Left kidney (tissue), 2 donors: Measurements from ENCODE around the gene FAM171A2. TPM values are rescaled to one million over a fixed set of nuclear protein-coding genes. Genes with fewer than 3 reads are reported as not detected.
"Not testable (repeated sequence)": the region's sequence is repeated elsewhere in the genome, so short reads cannot be mapped to it uniquely, and the experiment has no call there.

Experiments
- DNase-seq: peaks from one replicate; pipeline ENCODE4 v3.0.0-alpha.2; 2013
- polyA plus RNA-seq: library from polyadenylated mRNA; unstranded; fragments of 120-200 nt; gene quantifications from one replicate; pipeline ENCODE4 v1.2.1, GENCODE V29; 2013; ENCODE audit not compliant: insufficient read length

The FAM171A2 gene
- polyA plus RNA-seq, 1 donor, result 28.2 TPM

DNA sequence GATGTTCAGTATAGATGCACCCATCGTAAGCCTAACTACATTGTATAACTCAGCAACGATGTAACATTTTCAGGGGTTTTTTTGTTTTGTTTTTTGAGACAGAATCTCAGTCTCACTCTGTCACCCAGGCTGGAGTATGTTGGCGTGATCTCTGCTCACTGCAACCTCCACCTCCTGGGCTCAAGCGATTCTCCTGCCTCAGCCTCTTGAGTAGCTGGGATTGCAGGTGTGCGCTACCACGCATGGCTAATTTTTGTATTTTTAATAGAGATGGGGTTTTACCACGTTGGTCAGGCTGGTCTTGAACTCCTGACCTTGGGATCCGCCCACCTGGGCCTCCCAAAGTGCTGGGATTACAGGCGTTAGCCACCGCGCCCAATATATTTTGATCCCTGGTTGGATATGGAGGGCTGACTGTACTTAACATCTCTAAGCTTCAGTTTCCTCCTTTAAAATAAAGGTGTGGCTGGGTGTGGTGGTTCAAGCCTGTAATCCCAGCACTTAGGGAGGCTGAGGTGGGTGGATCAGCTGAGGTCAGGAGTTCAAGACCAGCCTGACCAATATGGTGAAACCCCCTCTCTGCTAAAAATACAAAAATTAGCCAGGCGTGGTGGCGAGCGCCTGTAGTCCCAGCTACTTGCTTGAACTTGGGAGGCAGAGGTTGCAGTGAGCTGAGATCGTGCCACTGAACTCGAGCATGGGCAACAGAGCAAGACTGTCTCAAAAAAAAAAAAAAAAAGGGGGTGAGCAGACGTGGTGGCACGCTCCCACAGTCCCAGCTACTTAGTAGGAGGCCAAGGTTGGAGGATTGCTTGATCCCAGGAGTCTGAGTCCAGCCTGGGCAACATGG lies 16.2 kb downstream of the FAM171A2 start:
- not testable (repeated sequence) for DNase-seq

DNA sequence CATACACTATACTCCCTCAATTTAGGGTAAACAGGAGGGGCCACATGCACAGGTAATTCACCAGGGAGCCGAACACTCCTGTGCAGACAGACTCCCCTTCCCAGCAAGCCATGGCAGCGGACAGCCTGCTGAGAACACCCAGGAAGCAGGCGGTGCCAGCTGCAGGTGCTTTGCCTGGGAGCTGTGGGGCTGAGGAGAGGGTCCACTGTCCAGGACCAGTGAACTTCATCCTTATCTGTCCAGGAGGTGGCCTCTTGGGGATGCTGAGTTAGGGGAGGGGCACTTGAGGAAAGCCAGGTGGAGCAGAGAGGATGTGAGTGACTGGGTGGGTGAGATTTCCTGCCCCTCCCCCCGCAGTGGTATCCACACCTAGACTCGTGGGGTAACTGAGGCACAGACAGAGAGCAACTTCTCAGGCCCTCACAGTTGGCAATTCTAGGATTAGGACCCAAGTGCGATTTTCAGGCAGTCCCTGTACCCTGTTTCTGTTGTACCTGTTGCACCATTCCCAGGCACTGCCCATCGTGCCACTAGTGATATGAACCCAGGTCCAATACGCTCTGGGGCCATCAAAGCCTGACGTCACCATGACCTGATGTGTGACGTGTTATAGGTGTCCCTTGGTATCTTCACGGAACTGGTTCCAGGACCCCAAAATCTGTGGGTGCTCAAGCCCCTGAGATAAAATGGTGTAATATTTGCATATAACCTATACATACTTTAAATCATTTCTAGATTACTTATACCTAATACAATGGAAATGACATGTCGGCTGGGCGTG lies 17.4 kb downstream of the FAM171A2 start:
- no peak for DNase-seq

GRCh38 chr17:44345454-44346026 lies 18.1 kb downstream of the FAM171A2 start:
- DNase-seq, result no peak

- DNase-seq, result peak; percentile 99
These were observed 18.7 kb downstream of the FAM171A2 start, which contains the start of gene GRN for GRCh38 chr17:44344939-44345453. Gene GRN, plus strand, starts transcription at chr17:44345302. Its CDS starts 3,863 bp downstream, at chr17:44349165.

DNA sequence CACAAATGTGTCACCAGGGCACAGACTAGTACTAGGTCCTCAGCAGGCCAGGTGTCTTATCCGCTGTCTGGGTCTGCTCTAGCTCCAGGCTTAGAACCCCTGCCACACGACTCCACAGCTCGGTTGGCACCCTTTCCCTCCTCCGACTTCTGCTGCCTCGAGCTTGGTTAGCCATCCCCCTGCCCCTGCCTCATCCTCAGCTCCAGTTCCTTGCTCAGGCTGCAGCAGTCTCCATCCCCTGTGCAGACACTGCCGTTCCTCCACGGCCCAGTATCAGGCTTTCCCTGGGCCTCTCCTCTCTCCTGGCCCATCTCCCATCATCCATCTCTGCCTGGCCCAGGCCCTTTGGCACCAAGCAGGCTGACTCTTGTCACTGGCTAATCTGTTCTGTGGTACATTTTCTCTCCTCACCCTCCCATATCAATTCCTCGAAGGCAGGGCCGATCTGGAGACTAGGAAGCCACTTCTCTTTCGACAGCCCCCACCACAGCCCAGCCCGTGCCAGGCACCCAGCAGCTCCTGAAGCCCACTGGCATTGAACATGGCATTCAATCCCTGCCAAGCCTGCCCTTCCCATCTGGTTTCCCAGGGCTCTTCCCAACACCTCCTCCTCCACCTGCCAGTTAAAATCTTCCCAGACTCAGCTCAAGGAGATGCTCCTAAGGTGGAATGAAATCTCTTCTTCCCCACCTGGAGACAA lies 20.0 kb downstream of the FAM171A2 start:
- DNase-seq, result no peak

GRCh38 chr17:44340553-44340952 lies 23.1 kb downstream of the FAM171A2 start:
- not testable (repeated sequence) for DNase-seq

DNA sequence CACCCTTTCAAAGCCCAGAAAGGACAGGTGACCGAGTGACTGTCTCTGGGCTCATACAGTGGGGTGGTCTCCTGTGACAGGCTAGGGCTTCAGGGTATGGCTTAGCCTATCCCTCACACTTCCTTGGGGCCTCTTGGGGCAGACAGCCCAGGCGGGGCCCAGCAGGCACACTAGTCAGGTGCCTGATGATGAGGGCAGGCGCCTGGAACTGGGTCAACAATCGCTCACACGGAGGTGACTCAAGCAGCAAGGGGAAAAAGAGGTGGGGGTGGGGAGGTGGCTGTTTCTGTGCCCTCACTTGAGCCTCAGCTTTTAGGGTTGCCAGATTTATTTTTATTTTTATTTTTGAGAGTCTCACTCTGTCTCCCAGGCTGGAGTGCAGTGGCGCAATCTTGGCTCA lies 25.0 kb downstream of the FAM171A2 start:
- DNase-seq, result no peak

DNA sequence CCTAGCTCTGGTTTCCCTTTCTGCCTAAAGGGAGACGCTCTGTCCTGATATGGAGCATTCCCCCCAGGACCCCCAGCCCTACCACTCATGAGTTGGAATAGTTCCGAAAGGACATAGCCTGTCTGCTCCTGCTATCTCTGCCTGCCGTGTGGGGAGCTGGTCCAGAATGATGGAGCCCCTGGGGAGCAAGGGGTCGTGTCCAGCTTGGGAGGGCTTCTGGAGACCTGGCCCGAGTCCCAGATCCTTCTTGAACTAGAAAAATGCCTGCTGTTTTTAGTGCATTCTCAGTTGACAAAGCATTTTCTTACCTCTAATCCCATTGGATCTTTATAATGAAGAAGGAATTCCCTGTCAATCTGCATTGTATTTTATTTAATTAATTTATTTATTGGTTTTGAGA lies 27.7 kb downstream of the FAM171A2 start:
- no peak for DNase-seq

- DNase-seq, result no peak
These were observed 28.1 kb downstream of the FAM171A2 start for GRCh38 chr17:44335564-44335963.

GRCh38 chr17:44334727-44335126 lies 28.9 kb downstream of the FAM171A2 start:
- DNase-seq, result no peak

GRCh38 chr17:44334315-44334714 lies 29.3 kb downstream of the FAM171A2 start:
- DNase-seq, result no peak

- DNase-seq, result no peak
These were observed 30.3 kb downstream of the FAM171A2 start for GRCh38 chr17:44333371-44333770.

DNA sequence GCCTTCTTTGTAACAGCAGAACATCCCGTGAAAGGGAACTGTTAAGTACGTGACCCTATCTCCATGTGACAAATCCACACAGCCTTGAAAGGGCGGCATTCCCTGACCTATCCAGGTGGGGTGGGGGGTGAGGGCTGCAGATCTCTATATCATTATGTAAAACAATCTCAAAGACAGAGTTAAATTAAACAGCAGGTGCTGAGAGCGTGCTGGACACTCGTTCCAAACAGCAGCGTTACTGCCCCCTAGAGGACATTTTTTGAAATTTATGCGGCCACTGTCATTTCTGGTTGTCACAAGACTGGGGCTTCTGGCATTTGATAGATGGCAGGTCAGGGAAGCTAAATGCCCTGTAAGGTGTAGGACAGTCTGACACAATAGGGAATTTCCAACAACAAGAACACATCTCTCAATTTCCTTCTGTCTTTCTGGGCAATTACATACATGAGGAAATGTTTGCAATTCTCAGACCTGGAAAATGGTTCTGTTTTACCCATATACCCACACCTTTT lies 32.3 kb downstream of the FAM171A2 start:
- DNase-seq, result no peak

GRCh38 chr17:44330263-44330662 lies 33.4 kb downstream of the FAM171A2 start:
- not testable (repeated sequence) for DNase-seq

- not testable (repeated sequence) for DNase-seq
These were observed 34.1 kb downstream of the FAM171A2 start for GRCh38 chr17:44329516-44329915.

DNA sequence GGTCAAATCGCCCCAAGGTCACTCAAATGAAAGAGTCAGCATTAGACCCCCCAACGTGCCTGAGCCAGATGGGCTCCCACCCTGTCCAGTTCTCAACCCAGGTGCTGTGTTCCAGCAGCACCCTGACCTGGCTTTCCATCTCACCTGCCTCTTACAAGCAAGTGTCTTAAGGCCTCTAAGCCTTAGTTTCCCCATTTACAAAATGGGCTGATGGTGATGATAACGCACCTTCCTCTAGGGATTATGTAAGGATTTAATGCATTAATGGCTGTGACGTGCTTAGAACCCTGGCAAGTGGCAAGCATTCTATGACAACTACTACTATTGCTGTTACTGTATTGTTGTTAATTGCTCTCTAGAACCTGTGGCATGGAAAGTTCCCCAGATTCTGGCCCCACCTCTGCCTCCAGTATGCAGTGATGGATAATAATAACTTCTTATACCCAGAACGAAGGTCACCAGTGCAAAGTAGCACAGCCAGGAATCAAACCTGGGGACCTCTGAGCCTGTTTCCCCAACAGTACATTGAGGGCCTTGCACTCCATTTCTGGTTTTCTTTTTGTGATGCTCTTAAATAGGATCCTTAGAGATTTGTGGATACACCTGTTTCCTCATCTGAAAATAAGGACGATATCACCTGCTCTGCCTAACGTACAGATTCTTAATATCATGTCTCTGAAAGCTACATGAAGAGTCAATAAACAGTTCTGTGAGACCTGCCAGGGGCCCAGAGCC lies 35.8 kb downstream of the FAM171A2 start:
- DNase-seq, result no peak

GRCh38 chr17:44326861-44327444 lies 36.7 kb downstream of the FAM171A2 start:
- peak; percentile 94 for DNase-seq

- DNase-seq, result peak; percentile 93
These were observed 38.9 kb downstream of the FAM171A2 start, which contains the start of gene SLC25A39 for GRCh38 chr17:44324571-44325275. Gene SLC25A39, minus strand, starts transcription at chr17:44324823. Its CDS starts 1,261 bp downstream, at chr17:44323562.

GRCh38 chr17:44324092-44324570 lies 39.5 kb downstream of the FAM171A2 start:
- no peak for DNase-seq
